Glutamatergic neuron (in vitro differentiated cells): ENCODE measurements around the gene KLHDC7B. TPM values are rescaled to one million over a fixed set of nuclear protein-coding genes. Genes with fewer than 3 reads are reported as not detected.

Experiments used
- DNase-seq: peaks from one replicate; pipeline ENCODE4 v3.0.0; 2022
- H3K27ac Mint-ChIP-seq: one replicate; pipeline ENCODE4 v1.8.0; 2020; ENCODE audit warnings: mild to moderate bottlenecking, mixed read lengths, inconsistent platforms; ENCODE audit not compliant: unreplicated experiment
- H3K27me3 Mint-ChIP-seq: one replicate; pipeline ENCODE4 v1.8.0; 2020; ENCODE audit warnings: mild to moderate bottlenecking, moderate library complexity, mixed read lengths, inconsistent platforms; ENCODE audit not compliant: unreplicated experiment
- H3K36me3 Mint-ChIP-seq: one replicate; pipeline ENCODE4 v1.8.0; 2020; ENCODE audit warnings: mild to moderate bottlenecking, mixed read lengths, inconsistent platforms; ENCODE audit not compliant: unreplicated experiment
- H3K4me1 Mint-ChIP-seq: one replicate; pipeline ENCODE4 v1.8.0; 2020; ENCODE audit warnings: mild to moderate bottlenecking, low read depth, mixed read lengths, inconsistent platforms; ENCODE audit not compliant: unreplicated experiment
- H3K4me3 Mint-ChIP-seq: one replicate; pipeline ENCODE4 v1.8.0; 2020; ENCODE audit warnings: mild to moderate bottlenecking, mixed read lengths, inconsistent platforms; ENCODE audit not compliant: unreplicated experiment
- H3K9me3 Mint-ChIP-seq: one replicate; pipeline ENCODE4 v1.8.0; 2020; ENCODE audit warnings: mild to moderate bottlenecking, moderate library complexity, mixed read lengths, inconsistent platforms; ENCODE audit not compliant: unreplicated experiment
- CTCF ChIP-seq: fragments of 200-600 bp; sonication (generic); IDR thresholded peaks from one replicate; pipeline ENCODE4 v1.5.0; 2021; ENCODE audit not compliant: partially characterized antibody, unreplicated experiment
- total RNA-seq: library from RNA; stranded (reverse); fragmentation: NEBNext Ultra II Directional; extraction: Animal tissue kit (Norgen Biotek cat#: 25700); gene quantifications from one replicate; pipeline ENCODE4 v1.2.1, GENCODE V29; 2021; ENCODE audit not compliant: unreplicated experiment

Gene KLHDC7B
- total RNA-seq, 1 donor from 2014 or later = 0.12 TPM

GRCh38 chr22:50502628-50503474, 42.8 kb upstream of the KLHDC7B start:
- Mint-ChIP-seq H3K27ac (no peak overlapping the region), H3K9me3 (peaks cover 6% of the 10 kb centered on the region), H3K27me3 (peaks cover 3% of the 10 kb centered on the region), H3K36me3 (no peaks in the 10 kb centered on the region), H3K4me1 (no peaks in the 10 kb centered on the region), H3K4me3 (no peak overlapping the region)
- TF ChIP-seq CTCF = no peak
- peak; percentile 15 for DNase-seq

- H3K4me1 Mint-ChIP-seq = no peaks in the 10 kb centered on the region
- peak; percentile 62 for DNase-seq
- no peak overlapping the region for H3K27ac Mint-ChIP-seq
- H3K36me3 Mint-ChIP-seq = no peaks in the 10 kb centered on the region
- no peak overlapping the region for H3K4me3 Mint-ChIP-seq
- H3K9me3 Mint-ChIP-seq = peaks cover 6% of the 10 kb centered on the region
- no peak for TF ChIP-seq CTCF
- H3K27me3 Mint-ChIP-seq = peaks cover 3% of the 10 kb centered on the region
Observed at GRCh38 chr22:50503475-50504145, 42.1 kb upstream of the KLHDC7B start.

GRCh38 chr22:50504369-50505211, 41.1 kb upstream of the KLHDC7B start:
- DNase-seq = no peak
- H3K4me3 Mint-ChIP-seq = no peak overlapping the region
- H3K9me3 Mint-ChIP-seq = peaks cover 4% of the 10 kb centered on the region
- TF ChIP-seq CTCF = no peak
- peaks cover 5% of the 10 kb centered on the region for H3K27me3 Mint-ChIP-seq
- H3K4me1 Mint-ChIP-seq = peaks cover 3% of the 10 kb centered on the region
- no peaks in the 10 kb centered on the region for H3K36me3 Mint-ChIP-seq
- H3K27ac Mint-ChIP-seq = no peak overlapping the region

GRCh38 chr22:50505276-50505775, 40.4 kb upstream of the KLHDC7B start:
- Mint-ChIP-seq H3K27ac (no peak overlapping the region), H3K36me3 (no peaks in the 10 kb centered on the region), H3K4me3 (no peak overlapping the region), H3K4me1 (peaks cover 3% of the 10 kb centered on the region), H3K9me3 (peaks cover 4% of the 10 kb centered on the region), H3K27me3 (peaks cover 5% of the 10 kb centered on the region)
- no peak for TF ChIP-seq CTCF
- DNase-seq = no peak
